HCT116 (cell line): ENCODE data around the gene MKNK1. TPM values are rescaled to one million over a fixed set of nuclear protein-coding genes. Genes with fewer than 3 reads are reported as not detected.

ENCODE experiments used
- ATAC-seq: fragments of 200-7000 bp; cut with Tn5 transposase; 2 replicates; pipeline ENCODE4 v1.9.1; 2020; ENCODE audit warnings: mild to moderate bottlenecking, moderate library complexity
- BruUV-seq: library from RNA; stranded (reverse); fragments of 400-500 nt; replicated peaks from 2 replicates; lab custom pipeline; 2021; lab: Mats Ljungman, UMichigan
- CTCF ChIA-PET: fragments of 300-600 bp; sonication (Branson Sonifier 250); formaldehyde crosslinking; loops from one replicate; lab custom pipeline; 2021; ENCODE audit warnings: antibody characterized with exemption; lab: Charles Lee
- POLR2A ChIA-PET: fragments of 300-600, 350-600 bp; sonication (Branson Sonifier 250); formaldehyde crosslinking; loops from one replicate; lab custom pipeline; 2021; ENCODE audit warnings: antibody characterized with exemption; lab: Charles Lee
- RAD21 ChIA-PET, 2 experiments: fragments of 300-600 bp; sonication (Branson Sonifier 250); formaldehyde crosslinking; loops; one replicate each; lab custom pipeline; 2023; ENCODE audit warnings: low total read pairs in 2 of 2; ENCODE audit not compliant: uncharacterized antibody in 2 of 2, unreplicated experiment in 2 of 2, low non-redundant PET in 1 of 2; lab: Charles Lee
- DNase-seq: peaks from one replicate; pipeline ENCODE4 v3.0.0-alpha.2; 2010; ENCODE audit warnings: low read depth, low spot score
- H2AFZ ChIP-seq: fragments of 200-600 bp; shearing (Covaris generic), sonication (generic); 2 replicates; pipeline ENCODE4 v1.6.1; 2017; ENCODE audit warnings: low read depth, mixed run types, mixed read lengths, antibody characterized with exemption, low read length; ENCODE audit not compliant: poor library complexity, severe bottlenecking
- H3K27ac ChIP-seq: 2 replicates; pipeline ENCODE4 v1.5.1; 2012; ENCODE audit warnings: low read depth, low read length
- H3K27me3 ChIP-seq: fragments of 200-600 bp; sonication (generic); 2 replicates; pipeline ENCODE4 v1.6.1; 2016; ENCODE audit warnings: mixed run types, low read length, mixed read lengths; ENCODE audit not compliant: insufficient read depth
- H3K36me3 ChIP-seq, 2 experiments: fragments of 200-500 bp in 1 of 2; fragments of 200-600 bp in 1 of 2; sonication (Bioruptor generic) in 1 of 2; sonication (generic) in 1 of 2; 2 replicates each; pipeline versions ENCODE4 v1.5.1 to v1.6.1; 2014 to 2016; ENCODE audit warnings: low read length in 2 of 2, inconsistent platforms in 1 of 2, mixed read lengths in 1 of 2, mixed run types in 1 of 2; ENCODE audit not compliant: insufficient read depth in 2 of 2, control insufficient read depth in 1 of 2
- H3K4me1 ChIP-seq, 2 experiments: fragments of 200-600 bp in 1 of 2; sonication (generic) in 1 of 2; 2 replicates each; pipeline versions ENCODE4 v1.5.1 to v1.6.1; 2012 to 2017; ENCODE audit warnings: low read length in 2 of 2, inconsistent platforms in 1 of 2, mild to moderate bottlenecking in 1 of 2, mixed read lengths in 1 of 2, mixed run types in 1 of 2, moderate library complexity in 1 of 2; ENCODE audit not compliant: insufficient read depth in 2 of 2, control insufficient read depth in 1 of 2
- H3K4me2 ChIP-seq: fragments of 200-600 bp; sonication (generic); 2 replicates; pipeline ENCODE4 v1.6.1; 2017; ENCODE audit warnings: mixed run types, low read length, mixed read lengths
- H3K4me3 ChIP-seq, 2 experiments: fragments of 200-600 bp in 1 of 2; sonication (generic) in 1 of 2; replicated peaks in 1 of 2; 2 replicates each; pipeline ENCODE4 v1.5.1; 2011 to 2016; ENCODE audit warnings: low read length in 2 of 2, control low read depth in 1 of 2, low read depth in 1 of 2, mild to moderate bottlenecking in 1 of 2, mixed read lengths in 1 of 2, mixed run types in 1 of 2
- H3K79me2 ChIP-seq: fragments of 200-600 bp; sonication (generic); 2 replicates; pipeline ENCODE4 v1.6.1; 2017; ENCODE audit warnings: mild to moderate bottlenecking, mixed run types, low read length, moderate library complexity, mixed read lengths; ENCODE audit not compliant: insufficient read depth
- H3K9ac ChIP-seq: fragments of 200-600 bp; sonication (generic); 2 replicates; pipeline ENCODE4 v1.6.1; 2016; ENCODE audit warnings: low read length, mixed read lengths
- H3K9me2 ChIP-seq: fragments of 200-600 bp; sonication (generic), shearing (Covaris generic); 2 replicates; pipeline ENCODE4 v1.6.1; 2017; ENCODE audit warnings: mixed run types, mild to moderate bottlenecking, moderate library complexity; ENCODE audit not compliant: insufficient read depth
- H3K9me3 ChIP-seq, 2 experiments: fragments of 200-500 bp in 1 of 2; fragments of 200-600 bp in 1 of 2; sonication (Bioruptor generic) in 1 of 2; sonication (generic) in 1 of 2; 2 replicates each; pipeline ENCODE4 v1.6.1; 2014 to 2017; ENCODE audit warnings: low read length in 2 of 2, mixed read lengths in 2 of 2, inconsistent platforms in 1 of 2, low read depth in 1 of 2, mild to moderate bottlenecking in 1 of 2, mixed run types in 1 of 2, moderate library complexity in 1 of 2; ENCODE audit not compliant: control insufficient read depth in 1 of 2, insufficient read depth in 1 of 2
- H4K20me1 ChIP-seq: fragments of 200-600 bp; sonication (generic), shearing (Covaris generic); 2 replicates; pipeline ENCODE4 v1.6.1; 2017; ENCODE audit warnings: mixed run types, mild to moderate bottlenecking, moderate library complexity; ENCODE audit not compliant: insufficient read depth
- CEBPB ChIP-seq: IDR thresholded peaks from 2 replicates; pipeline ENCODE4 v1.6.1; 2012; ENCODE audit warnings: low read depth
- CTCF ChIP-seq, 3 experiments: fragments of 200-600 bp in 1 of 3; sonication (generic) in 1 of 3; IDR thresholded peaks in 2 of 3; conservative IDR thresholded peaks in 1 of 3; 2 replicates each; pipeline ENCODE4 v1.5.1; 2012 to 2017; ENCODE audit warnings: low read depth in 2 of 3, low read length in 2 of 3, antibody characterized with exemption in 1 of 3, borderline replicate concordance in 1 of 3, control low read depth in 1 of 3, mild to moderate bottlenecking in 1 of 3, mixed read lengths in 1 of 3, mixed run types in 1 of 3, moderate library complexity in 1 of 3; ENCODE audit not compliant: insufficient read depth in 1 of 3
- EZH2 ChIP-seq: fragments of 200-600 bp; sonication (generic); IDR thresholded peaks from 2 replicates; pipeline ENCODE4 v1.6.1; 2017; ENCODE audit warnings: antibody characterized with exemption, mixed run types
- EZH2phosphoT487 ChIP-seq: fragments of 200-600 bp; IDR thresholded peaks from 2 replicates; pipeline ENCODE4 v1.6.1; 2018; ENCODE audit warnings: antibody characterized with exemption, borderline replicate concordance
- JUND ChIP-seq: IDR thresholded peaks from 2 replicates; pipeline ENCODE4 v1.6.1; 2012
- POLR2A ChIP-seq: IDR thresholded peaks from 2 replicates; pipeline ENCODE4 v1.7.0; 2011; ENCODE audit warnings: borderline replicate concordance; ENCODE audit not compliant: insufficient read depth, insufficient read length; ENCODE audit errors: extremely low read depth
- SP1 ChIP-seq: IDR thresholded peaks from 2 replicates; pipeline ENCODE4 v1.6.1; 2012; ENCODE audit warnings: low read depth
- SRF ChIP-seq: IDR thresholded peaks from 2 replicates; pipeline ENCODE4 v1.6.1; 2012; ENCODE audit warnings: low read depth
- TCF7L2 ChIP-seq: IDR thresholded peaks from 2 replicates; pipeline ENCODE4 v1.7.0; 2011; ENCODE audit warnings: borderline replicate concordance, inconsistent platforms; ENCODE audit not compliant: insufficient read depth, insufficient read length; ENCODE audit errors: extremely low read depth
- ZBTB33 ChIP-seq: IDR thresholded peaks from 2 replicates; pipeline ENCODE4 v1.6.1; 2011; ENCODE audit warnings: mild to moderate bottlenecking, low read length, moderate library complexity; ENCODE audit not compliant: insufficient replicate concordance; ENCODE audit errors: extremely low read depth
- intact Hi-C: fragments of 100-400 bp; cut with micrococcal nuclease; formaldehyde crosslinking; loops from 2 replicates; pipeline ENCODE4 v1.10.0; 2022
- total RNA-seq: library from RNA; stranded (reverse); gene quantifications from one replicate; pipeline ENCODE4 v1.2.1, GENCODE V29; 2021; ENCODE audit not compliant: unreplicated experiment
- TF ChIP-seq, protein P1 (sequence below): IDR thresholded peaks from 2 replicates; pipeline ENCODE4 v1.6.1; 2012

MKNK1 gene
- total RNA-seq, 1 experiment from 2014 or later, result 30.9 TPM

GRCh38 chr1:46524843-46525242 lies 79.2 kb downstream of the MKNK1 start:
- no peaks in the 10 kb centered on the region for H3K79me2 ChIP-seq
- no peak overlapping the region for H3K4me2 ChIP-seq
- DNase-seq, result no peak
- H3K9ac ChIP-seq, result no peak overlapping the region
- H3K4me3 ChIP-seq, result no peak overlapping the region
- no peaks in the 10 kb centered on the region for H3K36me3 ChIP-seq
- POLR2A ChIA-PET, result no interaction called here
- CTCF ChIA-PET, result interaction anchor here (1.1 kb wide), 1 partner anchor 45 kb away, joined by 3 read pairs; no protein-coding TSS in a partner anchor
- TF ChIP-seq ZBTB33, result no peak
- no peak for TF ChIP-seq EZH2phosphoT487
- no peak for TF ChIP-seq TCF7L2
- TF ChIP-seq POLR2A, result no peak
- no peak for TF ChIP-seq CEBPB
- no peak for TF ChIP-seq CTCF (IDR thresholded peaks at IDR 0.05 in 2 of 3, conservative IDR thresholded peaks at IDR 0.05 in 1 of 3; ENCODE audit: borderline replicate concordance in 1 of 3, insufficient read depth in 1 of 3, low read depth in 2 of 3, low read length in 2 of 3)
- no peak for TF ChIP-seq SP1
- TF ChIP-seq EZH2, result no peak
- TF ChIP-seq SRF, result no peak
- no peak for TF ChIP-seq JUND
- TF ChIP-seq, protein P1, sequence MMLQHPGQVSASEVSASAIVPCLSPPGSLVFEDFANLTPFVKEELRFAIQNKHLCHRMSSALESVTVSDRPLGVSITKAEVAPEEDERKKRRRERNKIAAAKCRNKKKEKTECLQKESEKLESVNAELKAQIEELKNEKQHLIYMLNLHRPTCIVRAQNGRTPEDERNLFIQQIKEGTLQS, result no peak
- TF ChIP-seq, all 23 proteins: peak for 0
- no peaks in the 10 kb centered on the region for H4K20me1 ChIP-seq
- H3K4me1 ChIP-seq, result peaks cover 26 to 29% of the 10 kb centered on the region in 2 experiments
- no peak overlapping the region for H3K27ac ChIP-seq
- no peaks in the 10 kb centered on the region for H3K9me2 ChIP-seq
- no peak for ATAC-seq
- RAD21 ChIA-PET, result no interaction called here
- no peak overlapping the region for H2AFZ ChIP-seq
- no peaks in the 10 kb centered on the region for H3K27me3 ChIP-seq
- no TSS peak for BruUV-seq
- intact Hi-C loops, result no loop called here
- H3K9me3 ChIP-seq, result no peaks in the 10 kb centered on the region
